NCI-H1092 (cell line): Measurements from ENCODE around the gene NR2F6.

Source experiments
- DNase-seq: peaks from one replicate; lab custom pipeline; 2025; lab: John Stamatoyannopoulos, UW

Gene NR2F6

GRCh38 chr19:17237747-17238706 lies 7.7 kb downstream of the NR2F6 start:
- DNase-seq = no peak

GRCh38 chr19:17236811-17237543 lies 8.7 kb downstream of the NR2F6 start:
- DNase-seq = no peak

- DNase-seq = peak; percentile 58
These were observed 9.5 kb downstream of the NR2F6 start for GRCh38 chr19:17235971-17236777.

- DNase-seq = peak; percentile 49
These were observed 10.3 kb downstream of the NR2F6 start for GRCh38 chr19:17235300-17235970.

- peak; percentile 35 for DNase-seq
These were observed 10.8 kb downstream of the NR2F6 start for GRCh38 chr19:17234911-17235299.

GRCh38 chr19:17232258-17232657 lies 13.5 kb downstream of the NR2F6 start:
- no peak for DNase-seq

DNA sequence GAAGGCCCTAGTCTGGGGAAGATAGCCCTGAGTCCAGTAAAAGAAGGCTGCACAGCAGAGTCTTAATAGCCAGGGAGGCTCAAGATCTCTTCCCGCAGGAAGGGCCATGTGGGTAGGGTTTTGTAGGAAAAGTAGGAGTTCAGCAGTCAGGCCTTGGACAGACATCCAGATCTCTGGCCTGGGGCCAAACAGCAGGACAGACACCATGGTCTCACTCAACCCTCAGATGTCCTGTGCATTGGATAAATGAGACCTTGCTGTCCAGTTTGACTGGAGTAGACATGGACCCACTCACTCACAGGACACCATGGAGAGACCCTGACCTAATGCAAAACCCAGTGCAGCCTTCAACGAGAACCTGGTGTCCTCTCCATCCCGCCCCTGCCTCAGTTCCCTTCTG lies 15.8 kb downstream of the NR2F6 start:
- DNase-seq = no peak

DNA sequence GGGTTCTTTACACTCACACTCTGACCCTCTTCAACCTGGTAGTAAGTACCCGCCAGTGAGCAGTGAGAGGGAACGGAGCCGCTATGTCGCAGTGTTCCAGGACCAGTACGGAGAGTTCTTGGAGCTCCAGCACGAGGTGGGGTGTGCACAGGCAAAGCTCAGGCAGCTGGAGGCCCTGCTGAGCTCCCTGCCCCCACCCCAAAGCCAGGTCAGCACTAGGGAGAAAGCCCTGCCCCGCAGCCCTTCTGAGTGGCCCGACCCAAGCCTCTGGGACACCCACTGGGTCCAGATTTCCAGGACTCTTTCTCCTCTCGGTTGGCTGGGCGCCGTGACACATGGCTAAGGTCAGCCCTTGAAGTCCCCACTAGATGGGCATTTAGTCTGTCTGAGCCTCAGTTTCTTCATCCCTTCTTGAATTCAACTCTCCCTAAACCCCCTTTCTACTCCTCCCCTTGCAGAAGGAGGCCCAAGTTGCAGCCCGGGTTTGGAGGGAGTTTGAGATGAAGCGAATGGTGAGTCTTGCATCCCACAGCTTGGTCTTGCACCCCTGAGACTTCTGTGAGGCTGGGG lies 17.8 kb downstream of the NR2F6 start:
- no peak for DNase-seq

DNA sequence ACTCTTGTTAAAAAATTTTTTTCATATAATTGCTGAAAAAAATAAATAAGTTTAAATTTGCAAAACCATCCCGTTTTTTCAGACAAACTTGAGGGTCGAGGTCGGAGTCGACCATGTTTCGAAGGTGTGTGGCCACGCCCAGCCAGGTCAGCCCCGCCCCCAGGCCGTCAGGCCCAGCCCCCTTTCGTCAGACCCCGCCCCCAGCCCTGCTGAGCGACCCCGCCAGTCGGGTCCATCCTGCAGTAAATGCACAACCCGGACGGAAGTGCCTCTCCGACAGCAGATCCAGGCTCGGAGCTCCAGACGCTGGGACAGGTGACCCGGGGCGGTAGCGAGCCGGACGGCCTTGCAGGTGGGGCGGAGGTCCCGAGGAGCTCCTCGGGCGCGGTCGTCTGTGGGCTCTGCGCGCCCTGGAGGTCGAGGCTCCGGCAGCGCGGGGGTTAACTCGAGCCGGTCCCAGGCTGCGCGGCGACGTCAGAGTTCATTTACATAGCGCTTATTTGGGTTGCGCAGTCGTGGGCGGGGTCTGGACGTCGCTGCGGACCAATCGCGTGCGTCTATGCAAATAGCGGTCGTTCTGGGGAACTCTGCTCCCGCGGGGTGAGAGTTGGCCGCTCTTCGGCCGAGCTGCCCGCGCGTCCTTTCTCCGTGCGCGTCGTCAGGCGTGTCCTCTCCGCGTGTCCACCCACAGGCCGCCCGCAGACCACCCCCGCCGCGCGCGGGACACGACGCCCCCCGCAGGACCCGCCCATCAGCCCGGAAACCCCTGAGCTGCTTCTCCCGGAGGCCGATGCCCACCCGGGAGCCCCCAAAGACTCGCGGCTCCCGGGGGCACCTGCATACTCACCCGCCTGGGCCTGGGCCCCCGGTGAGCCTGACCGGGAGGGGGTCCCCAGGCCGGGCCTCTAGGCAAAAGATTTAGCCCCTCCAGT lies 19.5 kb downstream of the NR2F6 start, which contains the start of gene OCEL1:
Gene OCEL1 (plus strand): TSS at position 225 of the 932 bp plus-strand sequence. CDS start 22 bp downstream, at position 247.
- peak; percentile 96 for DNase-seq

- no peak for DNase-seq
These were observed 20.7 kb downstream of the NR2F6 start for GRCh38 chr19:17225053-17225452.

DNA sequence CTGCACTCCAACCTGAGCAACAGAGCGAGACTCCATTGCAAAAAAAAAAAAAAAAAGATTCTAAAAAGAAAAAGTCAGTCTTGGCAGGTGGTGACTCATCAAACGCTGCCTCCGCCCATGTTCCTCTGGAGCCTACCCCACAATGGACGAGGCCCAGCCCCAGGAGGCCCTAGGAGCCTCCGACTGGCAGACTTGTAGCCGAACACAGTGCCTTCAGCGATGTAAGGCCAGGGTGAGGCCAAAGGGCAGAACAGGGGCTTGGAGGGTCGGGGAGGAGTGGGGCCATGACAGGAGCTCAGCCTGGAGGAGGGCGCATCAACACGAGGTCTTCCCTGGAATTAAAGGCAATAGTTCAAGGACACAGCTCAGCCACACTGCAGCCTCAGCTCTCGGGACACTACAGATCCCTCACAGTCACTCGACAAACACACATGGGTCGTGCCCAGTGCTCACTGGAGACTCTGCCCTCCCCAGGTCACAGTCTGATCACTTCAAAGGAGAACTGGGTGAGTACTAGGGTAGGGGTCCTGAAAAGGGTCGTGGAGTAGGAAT lies 25.4 kb downstream of the NR2F6 start:
- no peak for DNase-seq

DNA sequence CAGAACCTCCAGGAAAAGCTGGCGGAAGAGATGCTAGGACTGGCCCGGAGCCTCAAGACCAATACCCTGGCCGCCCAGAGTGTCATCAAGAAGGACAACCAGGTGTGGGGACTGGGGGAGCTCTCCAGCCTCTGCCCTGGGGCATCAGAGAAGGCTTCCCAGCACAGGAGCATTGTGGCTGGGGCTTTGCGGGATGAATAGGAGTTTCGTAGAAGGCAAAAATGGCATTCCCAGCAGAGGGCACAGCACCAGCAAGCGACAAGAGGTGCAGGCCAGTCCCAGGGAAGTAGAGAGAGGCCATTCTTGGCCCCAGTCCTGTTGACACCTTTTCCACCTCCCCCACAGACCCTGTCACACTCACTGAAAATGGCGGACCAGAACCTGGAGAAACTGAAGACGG lies 26.4 kb downstream of the NR2F6 start:
- no peak for DNase-seq

- no peak for DNase-seq
These were observed 29.6 kb downstream of the NR2F6 start for GRCh38 chr19:17216058-17216670.

- peak; percentile 88 for DNase-seq
These were observed 30.4 kb downstream of the NR2F6 start, which contains the start of gene USE1 for GRCh38 chr19:17215127-17215971. Gene USE1 (plus strand): TSS chr19:17215357. CDS start chr19:17215406, 49 bp downstream.

DNA sequence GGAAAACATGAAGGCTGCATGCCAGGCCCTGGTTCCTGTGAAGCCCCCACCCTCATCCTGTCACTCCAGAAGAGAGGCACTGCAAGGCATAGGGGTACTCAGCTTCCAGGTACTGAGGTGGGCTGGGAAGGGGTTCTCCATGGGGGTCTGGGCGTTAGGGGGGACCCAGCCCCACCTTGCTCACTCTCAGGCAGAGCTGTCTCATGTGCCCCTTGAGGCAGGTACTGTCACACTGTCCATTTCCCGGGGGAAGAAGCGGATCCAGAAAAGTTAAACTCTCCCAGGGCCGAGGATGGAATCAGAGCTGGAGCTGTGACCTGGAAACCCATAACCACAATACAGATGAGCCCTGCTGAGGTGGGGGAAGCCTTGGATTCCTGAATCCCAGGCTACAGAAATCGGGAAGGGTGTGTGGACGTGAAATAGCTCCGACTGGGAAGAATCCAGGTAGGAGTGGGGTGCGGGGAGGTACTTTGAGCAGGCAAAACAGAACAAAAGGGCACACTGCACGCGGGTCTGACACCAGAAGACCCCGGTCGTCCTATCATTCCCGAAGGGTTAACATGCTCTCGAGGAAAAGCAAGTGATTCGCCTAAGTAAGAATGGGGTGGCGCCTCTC lies 31.1 kb downstream of the NR2F6 start:
- DNase-seq = no peak

DNA sequence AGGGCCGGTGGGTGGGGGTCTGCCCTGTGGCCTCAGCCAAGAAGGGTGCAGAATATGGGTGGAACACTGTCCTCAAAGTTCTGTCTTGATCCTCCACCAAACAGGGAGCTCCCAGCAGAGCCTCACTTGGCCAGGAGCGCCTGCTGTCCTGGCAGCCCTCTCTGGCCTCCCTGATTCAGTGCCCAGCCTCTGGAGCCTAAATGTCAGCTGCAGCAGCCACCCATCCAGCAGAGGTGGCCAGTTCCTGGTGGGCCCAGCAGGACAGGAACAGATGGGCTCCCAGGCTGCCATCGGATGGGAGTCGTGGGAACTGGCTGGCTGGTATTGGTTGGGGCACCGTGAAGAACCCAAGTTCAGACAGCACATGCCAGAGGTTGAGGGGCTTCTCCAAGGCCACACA lies 32.4 kb downstream of the NR2F6 start:
- DNase-seq = no peak

GRCh38 chr19:17211547-17212446 lies 33.9 kb downstream of the NR2F6 start:
- DNase-seq = no peak
